Spinal cord (tissue), 10 donors: ENCODE measurements around the gene GLDN. TPM values are rescaled to one million over a fixed set of nuclear protein-coding genes. Genes with fewer than 3 reads are reported as not detected.
A peak's percentile ranks its signal among the peaks of the same experiment; 100 is the strongest.

Experiments used
- DNase-seq, 6 donors: peaks; one replicate each; pipeline versions ENCODE4 v3.0.0 to v3.0.0-alpha.2; 2013 to 2015; ENCODE audit warnings: low spot score in 6 of 6, low read depth in 4 of 6
- H3K27ac ChIP-seq: one replicate; pipeline ENCODE4 v1.5.1; 2013; ENCODE audit warnings: low read depth, low read length, control low read depth
- H3K27me3 ChIP-seq: one replicate; pipeline ENCODE4 v1.6.1; 2013; ENCODE audit warnings: low read length; ENCODE audit not compliant: control insufficient read depth, insufficient read depth
- H3K36me3 ChIP-seq: one replicate; pipeline ENCODE4 v1.6.1; 2013; ENCODE audit warnings: low read length; ENCODE audit not compliant: control insufficient read depth, insufficient read depth
- H3K4me1 ChIP-seq: one replicate; pipeline ENCODE4 v1.6.1; 2013; ENCODE audit warnings: low read length; ENCODE audit not compliant: control insufficient read depth, insufficient read depth
- H3K4me3 ChIP-seq: one replicate; pipeline ENCODE4 v1.5.1; 2013; ENCODE audit warnings: low read depth, low read length, control low read depth
- H3K9me3 ChIP-seq: one replicate; pipeline ENCODE4 v1.6.1; 2013; ENCODE audit warnings: low read length; ENCODE audit not compliant: control insufficient read depth, insufficient read depth
- WGBS: methylation state at CpG from one replicate; pipeline ENCODE4 v1.1.5; 2013; ENCODE audit warnings: missing lambda C conversion rate; ENCODE audit not compliant: insufficient coverage; 5-methylcytosine and 5-hydroxymethylcytosine counted together
- polyA plus RNA-seq, 2 donors: library from polyadenylated mRNA; unstranded; fragments of 120-200 nt; gene quantifications; one replicate each; pipeline ENCODE4 v1.2.1, GENCODE V29; 2013; ENCODE audit not compliant: insufficient read length in 2 of 2
- total RNA-seq, 2 donors: library from RNA; depleted of rRNA in 1 of 2; stranded (reverse); fragments of 120-200 nt in 1 of 2; fragments of >200 nt in 1 of 2; gene quantifications; one replicate each; pipeline versions ENCODE4 v1.2.3 to v1.2.4, GENCODE V29; 2013 to 2014
- donor health status: healthy.

The GLDN gene
- total and polyA plus RNA-seq, 4 donors = 4.4 to 34.7 (median 4.8) TPM

GRCh38 chr15:51390966-51391422, 49.5 kb downstream of the GLDN start:
- no peaks in the 10 kb centered on the region for H3K9me3 ChIP-seq
- WGBS = 81% methylated on average over 3 of the region's 5 CpGs
- peak in 2 of 6 donors; percentile 31 to 66 for DNase-seq
- no peaks in the 10 kb centered on the region for H3K36me3 ChIP-seq
- H3K27ac ChIP-seq = no peak overlapping the region
- peaks cover 8% of the 10 kb centered on the region for H3K4me1 ChIP-seq
- H3K4me3 ChIP-seq = no peak overlapping the region
- no peaks in the 10 kb centered on the region for H3K27me3 ChIP-seq

- DNase-seq = no peak
- H3K36me3 ChIP-seq = no peaks in the 10 kb centered on the region
- H3K9me3 ChIP-seq = no peaks in the 10 kb centered on the region
- H3K27me3 ChIP-seq = no peaks in the 10 kb centered on the region
- no peak overlapping the region for H3K27ac ChIP-seq
- 100% methylated on average over 1 of the region's 2 CpGs for WGBS
- no peak overlapping the region for H3K4me3 ChIP-seq
- peaks cover 8% of the 10 kb centered on the region for H3K4me1 ChIP-seq
Observed at GRCh38 chr15:51396921-51397320, 55.5 kb downstream of the GLDN start.

- H3K9me3 ChIP-seq = no peaks in the 10 kb centered on the region
- no peak overlapping the region for H3K4me3 ChIP-seq
- WGBS = 24% methylated on average over 9 of the region's 9 CpGs
- no peaks in the 10 kb centered on the region for H3K27me3 ChIP-seq
- H3K27ac ChIP-seq = no peak overlapping the region
- H3K4me1 ChIP-seq = peaks cover 8% of the 10 kb centered on the region
- H3K36me3 ChIP-seq = no peaks in the 10 kb centered on the region
- peak in 2 of 6 donors; percentile 61 to 69 for DNase-seq
Observed at GRCh38 chr15:51398626-51399025, 57.2 kb downstream of the GLDN start.

GRCh38 chr15:51401051-51401780, 59.8 kb downstream of the GLDN start:
- peaks cover 15% of the 10 kb centered on the region for H3K4me1 ChIP-seq
- no peak overlapping the region for H3K4me3 ChIP-seq
- H3K27ac ChIP-seq = no peak overlapping the region
- WGBS = 95% methylated on average over 4 of the region's 7 CpGs
- H3K9me3 ChIP-seq = no peaks in the 10 kb centered on the region
- H3K27me3 ChIP-seq = no peaks in the 10 kb centered on the region
- H3K36me3 ChIP-seq = no peaks in the 10 kb centered on the region
- no peak for DNase-seq

GRCh38 chr15:51401872-51402517, 60.5 kb downstream of the GLDN start:
- H3K4me1 ChIP-seq = peaks cover 17% of the 10 kb centered on the region
- no peak for DNase-seq
- no peaks in the 10 kb centered on the region for H3K36me3 ChIP-seq
- H3K27me3 ChIP-seq = no peaks in the 10 kb centered on the region
- H3K9me3 ChIP-seq = no peaks in the 10 kb centered on the region
- H3K4me3 ChIP-seq = no peak overlapping the region
- WGBS = 53% methylated on average over 11 of the region's 12 CpGs
- no peak overlapping the region for H3K27ac ChIP-seq

- no peak overlapping the region for H3K27ac ChIP-seq
- no peak overlapping the region for H3K4me3 ChIP-seq
- H3K4me1 ChIP-seq = peaks cover 17% of the 10 kb centered on the region
- no peaks in the 10 kb centered on the region for H3K9me3 ChIP-seq
- peak in 4 of 6 donors; percentile 31 to 88 (median 60) for DNase-seq
- no peaks in the 10 kb centered on the region for H3K27me3 ChIP-seq
- 73% methylated on average over 7 of the region's 8 CpGs for WGBS
- no peaks in the 10 kb centered on the region for H3K36me3 ChIP-seq
Observed at GRCh38 chr15:51403072-51403878, 61.8 kb downstream of the GLDN start.

GRCh38 chr15:51403946-51404695, 62.7 kb downstream of the GLDN start:
- Histone ChIP-seq H3K4me1 (peaks cover 9% of the 10 kb centered on the region), H3K27me3 (no peaks in the 10 kb centered on the region), H3K36me3 (no peaks in the 10 kb centered on the region), H3K27ac (no peak overlapping the region), H3K4me3 (no peak overlapping the region), H3K9me3 (no peaks in the 10 kb centered on the region)
- 90% methylated on average over 5 of the region's 9 CpGs for WGBS
- DNase-seq = no peak

- WGBS = 25% methylated on average over 2 of the region's 11 CpGs
- peak in 4 of 6 donors; percentile 33 to 79 (median 56) for DNase-seq
Observed at GRCh38 chr15:51405693-51406523, 64.5 kb downstream of the GLDN start.

More at GRCh38 chr15:51405693-51406523, 64.5 kb downstream of the GLDN start:
- Histone ChIP-seq H3K36me3 (no peaks in the 10 kb centered on the region), H3K27me3 (no peaks in the 10 kb centered on the region), H3K9me3 (no peaks in the 10 kb centered on the region), H3K4me3 (no peak overlapping the region), H3K4me1 (peaks cover 9% of the 10 kb centered on the region), H3K27ac (peak overlapping the region; percentile 36)
